ENCODE results near the gene ALPL.
A peak's percentile ranks its signal among the peaks of the same experiment; 100 is the strongest.
"Not testable (repeated sequence)": the region's sequence is repeated elsewhere in the genome, so short reads cannot be mapped to it uniquely, and the experiment has no call there.

Gene ALPL

DNA sequence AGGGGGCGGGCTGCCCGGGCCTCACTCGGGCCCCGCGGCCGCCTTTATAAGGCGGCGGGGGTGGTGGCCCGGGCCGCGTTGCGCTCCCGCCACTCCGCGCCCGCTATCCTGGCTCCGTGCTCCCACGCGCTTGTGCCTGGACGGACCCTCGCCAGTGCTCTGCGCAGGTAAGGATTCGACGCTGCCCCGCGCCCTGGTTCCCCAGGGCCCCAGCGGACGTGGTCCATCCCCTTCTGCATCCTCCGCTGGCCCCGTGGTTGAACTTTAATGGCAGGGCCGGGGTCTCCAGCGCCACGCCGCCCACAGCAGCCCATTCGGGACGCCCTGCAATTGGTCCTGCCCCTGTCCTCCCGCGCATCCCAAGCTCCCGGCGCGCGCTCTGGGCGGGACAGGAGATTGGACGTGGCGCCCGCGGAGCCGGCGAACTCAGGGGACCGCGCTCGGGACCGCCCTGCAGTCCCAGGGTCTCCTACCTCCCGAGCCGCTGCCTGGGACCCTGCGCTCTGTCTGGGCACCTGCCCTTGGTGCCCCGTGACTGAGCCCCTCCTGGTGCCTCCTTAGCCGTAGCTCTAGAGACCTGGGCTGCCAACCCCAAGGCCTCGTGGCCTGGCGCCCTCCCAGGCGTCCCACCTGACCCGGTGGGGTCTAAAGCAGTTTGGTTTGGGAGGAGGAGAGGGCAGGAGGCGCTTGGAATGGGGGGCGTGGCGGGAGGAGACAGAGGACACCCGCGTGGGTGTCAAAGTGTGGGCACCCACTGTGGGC lies at the start of gene ALPL:
ALPL (plus strand) TSS at position 73 of the 762 bp plus-strand sequence. CDS start 44,659 bp downstream, outside the sequence.
- POLR2A ChIA-PET, result no interaction called here
- CTCF ChIA-PET, result interaction anchor here (1.0 to 7.2 kb wide), 13 partner anchors 8 to 135 kb away, joined by 3 to 40 read pairs (median 4); no protein-coding TSS in a partner anchor
- TF ChIP-seq, protein P1, sequence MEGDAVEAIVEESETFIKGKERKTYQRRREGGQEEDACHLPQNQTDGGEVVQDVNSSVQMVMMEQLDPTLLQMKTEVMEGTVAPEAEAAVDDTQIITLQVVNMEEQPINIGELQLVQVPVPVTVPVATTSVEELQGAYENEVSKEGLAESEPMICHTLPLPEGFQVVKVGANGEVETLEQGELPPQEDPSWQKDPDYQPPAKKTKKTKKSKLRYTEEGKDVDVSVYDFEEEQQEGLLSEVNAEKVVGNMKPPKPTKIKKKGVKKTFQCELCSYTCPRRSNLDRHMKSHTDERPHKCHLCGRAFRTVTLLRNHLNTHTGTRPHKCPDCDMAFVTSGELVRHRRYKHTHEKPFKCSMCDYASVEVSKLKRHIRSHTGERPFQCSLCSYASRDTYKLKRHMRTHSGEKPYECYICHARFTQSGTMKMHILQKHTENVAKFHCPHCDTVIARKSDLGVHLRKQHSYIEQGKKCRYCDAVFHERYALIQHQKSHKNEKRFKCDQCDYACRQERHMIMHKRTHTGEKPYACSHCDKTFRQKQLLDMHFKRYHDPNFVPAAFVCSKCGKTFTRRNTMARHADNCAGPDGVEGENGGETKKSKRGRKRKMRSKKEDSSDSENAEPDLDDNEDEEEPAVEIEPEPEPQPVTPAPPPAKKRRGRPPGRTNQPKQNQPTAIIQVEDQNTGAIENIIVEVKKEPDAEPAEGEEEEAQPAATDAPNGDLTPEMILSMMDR (IDR thresholded peaks at IDR 0.05; ENCODE audit: insufficient read depth, low read length, missing control alignments), result no peak
- peak within 1 kb of the TSS; percentile 29; the same call in 1 of the 2 replicates for H3K4me3 ChIP-seq (ENCODE audit: low read depth, low read length)
- no peak for DNase-seq (ENCODE audit: low read depth, low spot score)

DNA sequence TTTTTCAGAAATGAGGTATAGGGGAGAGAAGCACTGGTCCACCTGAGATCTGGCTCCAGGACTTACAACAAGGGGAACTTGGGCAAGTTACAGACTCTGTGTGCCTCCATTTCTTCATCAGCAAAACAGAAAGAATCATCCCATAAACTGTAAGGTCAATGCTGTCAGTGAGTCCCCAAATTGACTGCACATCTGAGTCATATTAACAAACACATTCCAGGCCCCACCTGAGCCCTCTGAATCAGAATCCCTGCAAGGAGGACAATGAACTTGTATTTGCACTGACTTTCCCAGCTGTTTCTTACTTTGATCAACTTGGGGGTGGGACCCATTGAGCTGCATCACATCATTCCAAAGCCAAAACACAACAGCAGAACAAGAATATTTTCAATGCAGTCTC lies 44.1 kb upstream of the ALPL start:
- H3K4me3 ChIP-seq (ENCODE audit: low read depth, low read length); DNase-seq (ENCODE audit: low read depth, low spot score); CTCF ChIA-PET; POLR2A ChIA-PET: not testable (repeated sequence)

DNA sequence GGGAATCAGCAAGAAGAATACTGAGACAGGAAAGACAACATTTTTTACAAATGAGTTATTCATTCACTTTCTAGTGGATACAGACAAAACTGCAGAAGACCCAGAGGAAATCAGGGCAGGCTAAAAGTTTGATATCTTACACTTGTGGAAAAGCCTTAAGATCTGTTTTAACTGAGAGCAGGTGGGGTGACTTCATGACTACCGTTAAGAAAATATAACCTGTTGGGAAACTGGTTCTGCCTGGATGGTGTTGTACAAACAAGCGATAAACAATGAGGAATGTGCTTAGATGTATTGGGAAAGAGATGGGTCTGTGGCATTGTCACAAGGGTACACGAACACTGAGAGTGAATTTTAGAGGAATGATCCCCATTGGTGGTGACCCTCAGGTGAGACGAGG lies 41.3 kb upstream of the ALPL start:
- POLR2A ChIA-PET; H3K4me3 ChIP-seq (ENCODE audit: low read depth, low read length); DNase-seq (ENCODE audit: low read depth, low spot score): not testable (repeated sequence)
- CTCF ChIA-PET, result interaction anchor here (0.7 to 2.3 kb wide), 5 partner anchors 11 to 99 kb away, joined by 3 to 11 read pairs (median 3); no protein-coding TSS in a partner anchor

DNA sequence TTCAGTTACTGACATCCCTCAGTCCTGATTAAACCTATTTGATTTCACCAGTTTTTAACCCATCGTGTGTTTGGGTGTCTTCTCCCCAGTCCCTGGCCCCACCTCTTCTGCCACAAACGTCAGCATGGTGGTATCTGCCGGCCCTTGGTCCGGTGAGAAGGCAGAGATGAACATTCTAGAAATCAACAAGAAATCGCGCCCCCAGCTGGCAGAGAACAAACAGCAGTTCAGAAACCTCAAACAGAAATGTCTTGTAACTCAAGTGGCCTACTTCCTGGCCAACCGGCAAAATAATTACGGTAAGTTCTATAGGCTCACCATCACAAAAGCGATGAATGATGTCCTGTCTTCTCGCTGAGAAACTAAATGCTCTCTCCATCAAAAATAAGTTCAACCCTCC lies 40.6 kb upstream of the ALPL start:
- TF ChIP-seq, protein P1 (IDR thresholded peaks at IDR 0.05; ENCODE audit: insufficient read depth, low read length, missing control alignments), result peak; percentile 26
- ChIA-PET CTCF (interaction anchor here (0.7 to 2.3 kb wide), 6 partner anchors 10 to 99 kb away, joined by 3 to 11 read pairs (median 4); no protein-coding TSS in a partner anchor), POLR2A (interaction anchor here (1.3 kb wide), 1 partner anchor 18 kb away, joined by 3 read pairs; no protein-coding TSS in a partner anchor)
- H3K4me3 ChIP-seq (ENCODE audit: low read depth, low read length), result no peak overlapping the region
- no peak for DNase-seq (ENCODE audit: low read depth, low spot score)

DNA sequence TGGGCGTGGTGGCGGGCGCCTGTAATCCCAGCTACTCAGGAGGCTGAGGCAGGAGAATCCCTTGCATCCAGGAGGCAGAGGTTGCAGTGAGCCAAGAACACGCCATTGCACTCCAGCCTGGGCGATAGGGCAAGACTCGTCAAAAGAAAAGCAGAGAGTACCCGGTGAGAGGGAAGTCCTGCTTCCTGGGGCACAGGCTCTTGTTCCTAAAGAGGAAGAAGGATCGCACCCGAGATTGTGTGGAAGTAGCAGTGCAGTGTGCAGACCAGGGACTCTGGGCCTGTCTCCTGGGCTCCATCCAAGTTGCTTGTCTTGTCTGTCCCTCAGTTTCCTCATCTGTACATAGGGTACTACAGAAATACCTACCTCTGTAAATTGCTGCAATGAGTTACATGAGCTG lies 39.6 kb upstream of the ALPL start:
- POLR2A ChIA-PET, result interaction anchor here (1.3 kb wide), 1 partner anchor 19 kb away, joined by 3 read pairs; no protein-coding TSS in a partner anchor
- DNase-seq (ENCODE audit: low read depth, low spot score), result no peak
- TF ChIP-seq, protein P1 (IDR thresholded peaks at IDR 0.05; ENCODE audit: insufficient read depth, low read length, missing control alignments), result no peak
- CTCF ChIA-PET, result interaction anchor here (1.1 to 2.3 kb wide), 7 partner anchors 16 to 252 kb away, joined by 3 to 13 read pairs (median 4); no protein-coding TSS in a partner anchor
- H3K4me3 ChIP-seq (ENCODE audit: low read depth, low read length), result no peak overlapping the region

DNA sequence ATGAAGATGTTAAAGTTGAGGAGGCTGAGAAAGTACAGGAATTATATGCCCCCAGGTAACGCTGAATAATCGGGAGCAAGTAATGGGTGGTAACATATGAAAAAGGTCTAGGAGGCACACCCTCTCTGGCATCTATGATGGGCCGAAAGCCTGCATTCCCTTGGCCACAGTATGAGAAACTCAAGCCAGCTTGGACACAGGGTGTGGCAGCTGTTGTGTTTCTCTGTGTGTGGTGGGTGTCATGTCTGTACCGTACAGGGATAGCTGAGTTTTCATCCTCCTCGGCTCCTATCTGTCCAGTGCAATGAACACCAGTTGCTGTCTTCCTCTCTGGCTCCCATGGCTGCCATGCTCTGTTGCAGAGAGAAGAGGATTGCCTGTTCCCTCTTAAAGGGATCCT lies 36.4 kb upstream of the ALPL start:
- ChIA-PET CTCF (interaction anchor here (1.6 kb wide), 1 partner anchor 38 kb away, joined by 4 read pairs; no protein-coding TSS in a partner anchor), POLR2A (no interaction called here)
- DNase-seq (ENCODE audit: low read depth, low spot score), result no peak
- no peak overlapping the region for H3K4me3 ChIP-seq (ENCODE audit: low read depth, low read length)
- TF ChIP-seq, protein P1 (IDR thresholded peaks at IDR 0.05; ENCODE audit: insufficient read depth, low read length, missing control alignments), result no peak

DNA sequence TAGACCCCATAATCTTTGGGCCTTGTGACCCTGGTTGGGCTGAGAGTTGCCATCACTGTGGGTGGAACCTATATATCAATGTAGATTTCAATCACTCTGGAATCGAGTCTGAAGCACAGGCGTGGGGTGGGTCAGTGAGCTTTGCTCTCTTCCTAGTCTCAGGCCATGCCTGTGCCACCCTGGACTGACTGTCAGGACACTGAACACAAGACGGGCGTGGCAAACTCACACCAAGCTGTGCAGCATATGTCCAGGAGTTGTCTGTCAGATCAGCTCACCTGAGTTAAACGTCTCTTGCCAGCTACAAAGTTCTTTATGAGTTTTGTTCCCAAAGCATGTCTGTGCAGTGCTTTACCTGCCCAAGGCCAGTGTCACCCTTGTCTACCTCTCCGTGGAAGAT lies 30.9 kb upstream of the ALPL start:
- ChIA-PET CTCF (interaction anchor here (0.6 to 1.9 kb wide), 3 partner anchors 10 to 12 kb away, joined by 3 to 4 read pairs (median 3); no protein-coding TSS in a partner anchor), POLR2A (no interaction called here)
- DNase-seq (ENCODE audit: low read depth, low spot score), result no peak
- H3K4me3 ChIP-seq (ENCODE audit: low read depth, low read length), result no peak overlapping the region
- TF ChIP-seq, protein P1 (IDR thresholded peaks at IDR 0.05; ENCODE audit: insufficient read depth, low read length, missing control alignments), result no peak

DNA sequence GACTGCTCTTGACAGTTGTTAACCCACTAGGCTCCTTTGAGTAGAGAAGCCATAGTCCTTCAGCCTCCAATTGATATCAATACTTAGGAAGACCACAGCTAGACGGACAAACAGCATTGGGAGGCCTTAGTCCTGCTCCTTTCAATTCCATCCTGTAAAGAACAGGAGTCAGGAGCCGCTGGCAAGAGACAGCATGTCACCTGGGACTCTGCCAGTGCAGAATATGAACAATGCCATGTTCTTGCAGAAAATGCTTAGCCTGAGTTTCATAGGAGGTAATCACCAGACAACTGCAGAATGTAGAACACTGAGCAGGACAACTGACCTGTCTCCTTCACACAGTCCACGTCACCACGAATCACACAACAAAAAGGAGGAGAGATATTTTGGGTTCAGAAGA lies 25.3 kb upstream of the ALPL start:
- POLR2A ChIA-PET; DNase-seq (ENCODE audit: low read depth, low spot score); H3K4me3 ChIP-seq (ENCODE audit: low read depth, low read length); CTCF ChIA-PET: not testable (repeated sequence)
